ENCODE results near the gene EGR4. TPM values are rescaled to one million over a fixed set of nuclear protein-coding genes. Genes with fewer than 3 reads are reported as not detected.

Gene EGR4
- total RNA-seq, 2 donors from 2014 or later: 11.4 TPM; not detected in 1

- Histone ChIP-seq H3K4me1 (replicated peaks) (no peaks in the 10 kb centered on the region), H3K9me3 (no peaks in the 10 kb centered on the region), H3K27ac (no peak overlapping the region), H3K27me3 (replicated peaks; ENCODE audit: insufficient read depth) (no peaks in the 10 kb centered on the region), H3K36me3 (no peaks in the 10 kb centered on the region), H3K4me3 (no peak overlapping the region)
- intact Hi-C loops (cut with DNase I): no loop called here
- TF ChIP-seq POLR2A (IDR thresholded peaks at IDR 0.05) (no peak), POLR2AphosphoS5 (IDR thresholded peaks at IDR 0.05) (no peak)
- TF ChIP-seq, protein P1, sequence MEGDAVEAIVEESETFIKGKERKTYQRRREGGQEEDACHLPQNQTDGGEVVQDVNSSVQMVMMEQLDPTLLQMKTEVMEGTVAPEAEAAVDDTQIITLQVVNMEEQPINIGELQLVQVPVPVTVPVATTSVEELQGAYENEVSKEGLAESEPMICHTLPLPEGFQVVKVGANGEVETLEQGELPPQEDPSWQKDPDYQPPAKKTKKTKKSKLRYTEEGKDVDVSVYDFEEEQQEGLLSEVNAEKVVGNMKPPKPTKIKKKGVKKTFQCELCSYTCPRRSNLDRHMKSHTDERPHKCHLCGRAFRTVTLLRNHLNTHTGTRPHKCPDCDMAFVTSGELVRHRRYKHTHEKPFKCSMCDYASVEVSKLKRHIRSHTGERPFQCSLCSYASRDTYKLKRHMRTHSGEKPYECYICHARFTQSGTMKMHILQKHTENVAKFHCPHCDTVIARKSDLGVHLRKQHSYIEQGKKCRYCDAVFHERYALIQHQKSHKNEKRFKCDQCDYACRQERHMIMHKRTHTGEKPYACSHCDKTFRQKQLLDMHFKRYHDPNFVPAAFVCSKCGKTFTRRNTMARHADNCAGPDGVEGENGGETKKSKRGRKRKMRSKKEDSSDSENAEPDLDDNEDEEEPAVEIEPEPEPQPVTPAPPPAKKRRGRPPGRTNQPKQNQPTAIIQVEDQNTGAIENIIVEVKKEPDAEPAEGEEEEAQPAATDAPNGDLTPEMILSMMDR (IDR thresholded peaks at IDR 0.05): no peak
- no peak for DNase-seq (ENCODE audit: low spot score)
- WGBS: 58% methylated on average over 9 of the region's 9 CpGs
These were observed 14.4 kb upstream of the EGR4 start for GRCh38 chr2:73307720-73308119.

DNA sequence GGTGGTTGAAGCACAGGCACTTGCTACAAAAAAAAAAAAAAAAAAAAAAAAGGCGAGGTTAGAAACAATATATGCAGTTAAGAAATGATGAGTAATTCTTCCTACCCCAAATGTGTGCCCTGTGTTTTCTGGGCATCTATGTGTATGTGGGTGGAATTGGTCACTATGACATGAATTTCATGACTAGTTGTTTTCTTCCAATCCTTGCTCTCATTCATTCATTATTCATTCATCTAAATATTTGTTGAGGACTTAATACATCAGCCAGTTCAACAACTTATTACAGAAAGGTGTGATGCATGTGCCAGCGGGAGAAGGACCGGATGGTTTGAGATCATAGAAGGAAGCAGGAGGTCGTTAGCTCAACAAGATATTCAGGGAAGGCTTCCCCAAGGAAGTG is 8.3 kb upstream of the EGR4 start:
- WGBS: 72% methylated on average over 4 of the region's 4 CpGs
- no peak overlapping the region for H3K27ac ChIP-seq
- intact Hi-C loops (cut with DNase I): no loop called here
- H3K36me3 ChIP-seq: no peaks in the 10 kb centered on the region
- DNase-seq (ENCODE audit: low spot score): no peak
- H3K9me3 ChIP-seq: no peaks in the 10 kb centered on the region
- H3K4me3 ChIP-seq: no peak overlapping the region
- H3K27me3 ChIP-seq (replicated peaks; ENCODE audit: insufficient read depth): peaks cover 2% of the 10 kb centered on the region
- TF ChIP-seq POLR2A (IDR thresholded peaks at IDR 0.05): no peak
- TF ChIP-seq, protein P1 (IDR thresholded peaks at IDR 0.05): no peak
- no peak for TF ChIP-seq POLR2AphosphoS5 (IDR thresholded peaks at IDR 0.05)
- H3K4me1 ChIP-seq (replicated peaks): no peaks in the 10 kb centered on the region

GRCh38 chr2:73300926-73301325 is 7.6 kb upstream of the EGR4 start:
- TF ChIP-seq POLR2AphosphoS5 (IDR thresholded peaks at IDR 0.05) (no peak), POLR2A (IDR thresholded peaks at IDR 0.05) (no peak)
- TF ChIP-seq, protein P1 (IDR thresholded peaks at IDR 0.05): no peak
- Histone ChIP-seq H3K27ac (no peak overlapping the region), H3K9me3 (no peaks in the 10 kb centered on the region), H3K4me1 (replicated peaks) (no peaks in the 10 kb centered on the region), H3K36me3 (no peaks in the 10 kb centered on the region), H3K27me3 (replicated peaks; ENCODE audit: insufficient read depth) (peaks cover 2% of the 10 kb centered on the region), H3K4me3 (no peak overlapping the region)
- intact Hi-C loops (cut with DNase I): no loop called here
- 59% methylated on average over 3 of the region's 3 CpGs for WGBS
- DNase-seq (ENCODE audit: low spot score): no peak

DNA sequence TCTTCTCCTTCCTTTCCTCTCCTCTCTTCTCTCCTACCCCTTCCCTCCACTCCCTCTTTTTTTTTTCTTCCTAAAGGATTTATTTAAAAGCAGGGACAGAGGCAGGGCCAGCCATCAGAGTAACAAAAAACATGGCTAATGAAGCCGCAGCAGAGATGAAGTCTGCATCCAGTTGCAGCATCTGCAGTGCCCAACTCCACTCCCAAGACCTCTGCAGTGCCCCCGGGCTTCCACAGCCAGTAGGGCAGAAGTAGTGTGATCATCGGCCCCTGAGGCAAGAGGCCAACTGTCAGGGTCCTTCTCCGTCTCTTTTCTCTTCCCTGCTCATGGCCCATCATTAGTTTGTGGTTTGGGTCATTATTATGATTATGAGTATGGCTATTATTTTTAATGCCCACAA is 4.2 kb upstream of the EGR4 start:
- no peaks in the 10 kb centered on the region for H3K9me3 ChIP-seq
- H3K4me3 ChIP-seq: no peak overlapping the region
- H3K36me3 ChIP-seq: no peaks in the 10 kb centered on the region
- WGBS: 61% methylated on average over 4 of the region's 4 CpGs
- no peaks in the 10 kb centered on the region for H3K4me1 ChIP-seq (replicated peaks)
- intact Hi-C loops (cut with DNase I): no loop called here
- H3K27ac ChIP-seq: no peak overlapping the region
- no peak for TF ChIP-seq POLR2A (IDR thresholded peaks at IDR 0.05)
- TF ChIP-seq, protein P1 (IDR thresholded peaks at IDR 0.05): no peak
- TF ChIP-seq POLR2AphosphoS5 (IDR thresholded peaks at IDR 0.05): no peak
- peaks cover 24% of the 10 kb centered on the region for H3K27me3 ChIP-seq (replicated peaks; ENCODE audit: insufficient read depth)
- DNase-seq (ENCODE audit: low spot score): no peak

DNA sequence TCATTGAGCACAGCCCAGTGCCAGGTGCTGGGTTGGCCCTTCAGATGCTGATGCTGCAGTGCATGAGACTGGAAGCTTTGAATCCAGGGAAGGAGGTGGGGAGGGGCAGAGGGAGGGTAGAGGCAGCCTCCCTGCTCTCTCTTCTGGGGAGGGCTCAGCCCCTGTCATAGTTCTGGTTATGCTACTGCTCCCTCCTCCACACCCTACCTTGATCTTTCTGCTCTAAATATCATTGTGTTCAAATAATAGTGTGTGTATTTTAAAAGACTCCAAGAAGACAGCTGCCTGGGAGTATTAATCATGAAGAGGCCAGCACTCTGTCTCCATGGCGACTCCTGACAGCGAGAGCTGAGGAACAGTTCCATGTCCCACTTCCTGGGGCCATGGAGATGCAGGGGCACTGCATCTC is 3.8 kb upstream of the EGR4 start:
- 4% methylated on average over 2 of the region's 2 CpGs for WGBS
- no peak overlapping the region for H3K4me3 ChIP-seq
- intact Hi-C loops (cut with DNase I): no loop called here
- peaks cover 25% of the 10 kb centered on the region for H3K27me3 ChIP-seq (replicated peaks; ENCODE audit: insufficient read depth)
- H3K36me3 ChIP-seq: no peaks in the 10 kb centered on the region
- no peaks in the 10 kb centered on the region for H3K9me3 ChIP-seq
- no peak for DNase-seq (ENCODE audit: low spot score)
- H3K27ac ChIP-seq: no peak overlapping the region
- no peaks in the 10 kb centered on the region for H3K4me1 ChIP-seq (replicated peaks)
- TF ChIP-seq POLR2AphosphoS5 (IDR thresholded peaks at IDR 0.05): no peak
- TF ChIP-seq, protein P1 (IDR thresholded peaks at IDR 0.05): no peak
- TF ChIP-seq POLR2A (IDR thresholded peaks at IDR 0.05): no peak
